H1 (cell line): ENCODE results near the gene ZNF134. TPM values are rescaled to one million over a fixed set of nuclear protein-coding genes. Genes with fewer than 3 reads are reported as not detected.

Source experiments
- CTCF ChIA-PET: fragments of 300-600 bp; sonication (Branson Sonifier 250); formaldehyde crosslinking; loops from one replicate; lab custom pipeline; 2021; ENCODE audit not compliant: partially characterized antibody; lab: Charles Lee
- POLR2A ChIA-PET: fragments of 300-600 bp; sonication (Branson Sonifier 250); formaldehyde crosslinking; loops from one replicate; lab custom pipeline; 2021; ENCODE audit warnings: inconsistent platforms; ENCODE audit not compliant: partially characterized antibody; lab: Charles Lee
- DNase-seq, 2 experiments: peaks; one replicate each; pipeline versions ENCODE4 v3.0.0 to v3.0.0-alpha.2; 2010 to 2022; ENCODE audit warnings: low spot score in 2 of 2, low read depth in 1 of 2, mixed read lengths in 1 of 2
- FAIRE-seq: peaks from 2 replicates; lab custom pipeline; 2011; peaks lifted over from hg19 to GRCh38; lab: Jason Lieb, UNC
- H2AFZ ChIP-seq: 2 replicates; pipeline ENCODE4 v1.8.1; 2012; ENCODE audit warnings: low read length, inconsistent platforms
- H2AK5ac ChIP-seq: 2 replicates; pipeline ENCODE4 v1.6.1; 2013; ENCODE audit warnings: low read depth, low read length
- H2BK120ac ChIP-seq: replicated peaks from 2 replicates; pipeline ENCODE3; 2013; ENCODE audit warnings: low read depth, low read length, inconsistent platforms
- H2BK12ac ChIP-seq: 2 replicates; pipeline ENCODE4 v1.6.1; 2013; ENCODE audit warnings: low read depth, low read length
- H2BK15ac ChIP-seq: 2 replicates; pipeline ENCODE4 v1.6.1; 2013; ENCODE audit warnings: low read length
- H2BK20ac ChIP-seq: 2 replicates; pipeline ENCODE4 v1.6.1; 2013; ENCODE audit warnings: low read length
- H2BK5ac ChIP-seq: 2 replicates; pipeline ENCODE4 v1.6.1; 2013; ENCODE audit warnings: low read depth, low read length
- H3K14ac ChIP-seq: 2 replicates; pipeline ENCODE4 v1.6.1; 2013; ENCODE audit warnings: inconsistent platforms; ENCODE audit not compliant: insufficient read length
- H3K18ac ChIP-seq: 2 replicates; pipeline ENCODE4 v1.6.1; 2013; ENCODE audit warnings: low read length; ENCODE audit errors: extremely low read depth
- H3K23ac ChIP-seq: 2 replicates; pipeline ENCODE4 v1.6.1; 2013; ENCODE audit warnings: inconsistent platforms; ENCODE audit not compliant: insufficient read length
- H3K23me2 ChIP-seq: 2 replicates; pipeline ENCODE4 v1.6.1; 2013; ENCODE audit warnings: low read depth, low read length
- H3K27ac ChIP-seq: 2 replicates; pipeline ENCODE4 v1.6.1; 2011; ENCODE audit warnings: low read depth, low read length, inconsistent platforms
- H3K27me3 ChIP-seq, 4 experiments: replicated peaks in 1 of 4; 1 replicate in 1 of 4; 2 replicates in 3 of 4; pipeline versions ENCODE4 v1.6.1 to v1.8.1; 2011 to 2013; ENCODE audit warnings: low read length in 3 of 4, mild to moderate bottlenecking in 3 of 4, inconsistent platforms in 2 of 4, mixed read lengths in 2 of 4, moderate library complexity in 1 of 4; ENCODE audit not compliant: control insufficient read depth in 3 of 4, insufficient read depth in 3 of 4; ENCODE audit errors: extremely low read depth in 1 of 4
- H3K36me3 ChIP-seq, 4 experiments: 2 replicates each; pipeline versions ENCODE4 v1.6.1 to v1.8.1; 2011 to 2013; ENCODE audit warnings: mild to moderate bottlenecking in 4 of 4, low read length in 3 of 4, moderate library complexity in 2 of 4, control low read depth in 1 of 4, inconsistent platforms in 1 of 4; ENCODE audit not compliant: insufficient read depth in 4 of 4, control insufficient read depth in 2 of 4
- H3K4ac ChIP-seq: replicated peaks from 2 replicates; pipeline ENCODE3; 2013; ENCODE audit warnings: low read length, low read depth, mixed read lengths, inconsistent platforms; ENCODE audit not compliant: insufficient read length
- H3K4me1 ChIP-seq, 4 experiments: replicated peaks in 1 of 4; 1 replicate in 1 of 4; 2 replicates in 3 of 4; pipeline versions ENCODE4 v1.6.1 to v1.8.1; 2011 to 2013; ENCODE audit warnings: low read length in 3 of 4, inconsistent platforms in 2 of 4, mixed read lengths in 1 of 4; ENCODE audit not compliant: insufficient read depth in 4 of 4, control insufficient read depth in 3 of 4
- H3K4me2 ChIP-seq, 2 experiments: 2 replicates each; pipeline versions ENCODE4 v1.6.1 to v1.8.1; 2011 to 2013; ENCODE audit warnings: low read depth in 2 of 2, low read length in 2 of 2, control low read depth in 1 of 2, inconsistent platforms in 1 of 2, mild to moderate bottlenecking in 1 of 2; ENCODE audit not compliant: insufficient read depth in 1 of 2
- H3K4me3 ChIP-seq, 4 experiments: fragments of 200-600, 300-600 bp in 1 of 4; sonication (generic), shearing (Covaris generic), sonication (Bioruptor Twin) in 1 of 4; 2 replicates each; pipeline versions ENCODE4 v1.5.1 to v1.8.1; 2011 to 2016; ENCODE audit warnings: low read length in 4 of 4, low read depth in 3 of 4, control low read depth in 2 of 4, inconsistent platforms in 2 of 4, mild to moderate bottlenecking in 2 of 4, mixed read lengths in 1 of 4, moderate library complexity in 1 of 4; ENCODE audit not compliant: insufficient read depth in 2 of 4; ENCODE audit errors: extremely low read depth in 1 of 4
- H3K56ac ChIP-seq: replicated peaks from 2 replicates; pipeline ENCODE3; 2013; ENCODE audit warnings: low read depth, mild to moderate bottlenecking, mixed read lengths, low read length, inconsistent platforms; ENCODE audit not compliant: insufficient read length
- H3K79me1 ChIP-seq: 2 replicates; pipeline ENCODE4 v1.6.1; 2013; ENCODE audit warnings: low read depth, low read length, control low read depth
- H3K79me2 ChIP-seq, 2 experiments: 2 replicates each; pipeline versions ENCODE4 v1.6.1 to v1.8.1; 2012 to 2013; ENCODE audit warnings: low read length in 2 of 2, mild to moderate bottlenecking in 2 of 2, inconsistent platforms in 1 of 2; ENCODE audit not compliant: insufficient read depth in 2 of 2, control insufficient read depth in 1 of 2
- H3K9ac ChIP-seq, 4 experiments: replicated peaks in 1 of 4; 1 replicate in 1 of 4; 2 replicates in 3 of 4; pipeline versions ENCODE4 v1.6.1 to v1.8.1; 2011 to 2013; ENCODE audit warnings: low read depth in 3 of 4, low read length in 3 of 4, control low read depth in 2 of 4, mild to moderate bottlenecking in 2 of 4, moderate library complexity in 2 of 4, inconsistent platforms in 1 of 4; ENCODE audit errors: extremely low read depth in 1 of 4
- H3K9me3 ChIP-seq, 2 experiments: 2 replicates each; pipeline versions ENCODE4 v1.6.1 to v1.8.1; 2012 to 2013; ENCODE audit warnings: mild to moderate bottlenecking in 2 of 2, moderate library complexity in 2 of 2, control low read depth in 1 of 2, inconsistent platforms in 1 of 2, low read depth in 1 of 2, low read length in 1 of 2, mixed read lengths in 1 of 2; ENCODE audit not compliant: insufficient read depth in 2 of 2
- H4K20me1 ChIP-seq, 2 experiments: replicated peaks in 1 of 2; 2 replicates each; pipeline versions ENCODE3 to v1.8.1; 2011 to 2013; ENCODE audit warnings: inconsistent platforms in 2 of 2, low read length in 2 of 2, mild to moderate bottlenecking in 1 of 2; ENCODE audit not compliant: insufficient read depth in 2 of 2, control insufficient read depth in 1 of 2
- H4K5ac ChIP-seq: 2 replicates; pipeline ENCODE4 v1.6.1; 2013; ENCODE audit warnings: low read length, low read depth, mixed read lengths, inconsistent platforms; ENCODE audit not compliant: insufficient read length
- H4K8ac ChIP-seq: 2 replicates; pipeline ENCODE4 v1.8.0; 2013; ENCODE audit warnings: mild to moderate bottlenecking, moderate library complexity, low read length, inconsistent platforms; ENCODE audit not compliant: insufficient read depth; ENCODE audit errors: extremely low read depth
- H4K91ac ChIP-seq: replicated peaks from 2 replicates; pipeline ENCODE3; 2013; ENCODE audit warnings: low read length, mixed read lengths, inconsistent platforms; ENCODE audit not compliant: insufficient read length
- ASH2L ChIP-seq: fragments of 200-600, 300-600 bp; sonication (generic); IDR thresholded peaks from one replicate; pipeline ENCODE4 v1.7.1; 2017; ENCODE audit warnings: low read length
- BCL11A ChIP-seq, 2 experiments: IDR thresholded peaks; one replicate each; pipeline ENCODE4 v1.6.1; 2011; ENCODE audit warnings: low read depth in 2 of 2, low read length in 2 of 2, mild to moderate bottlenecking in 2 of 2
- CBX5 ChIP-seq: fragments of 300-800, 300-1000 bp; sonication (generic); IDR thresholded peaks from 2 replicates; pipeline ENCODE4 v1.7.1; 2016; ENCODE audit warnings: antibody characterized with exemption, low read length, low read depth
- CHD2 ChIP-seq: IDR thresholded peaks from 2 replicates; pipeline ENCODE4 v1.6.1; 2012; ENCODE audit warnings: low read length, improper control_type of control experiment
- GABPA ChIP-seq: IDR thresholded peaks from 2 replicates; pipeline ENCODE4 v1.6.1; 2011; ENCODE audit warnings: mild to moderate bottlenecking, low read length, moderate library complexity, borderline replicate concordance; ENCODE audit not compliant: insufficient read depth
- MAX ChIP-seq: IDR thresholded peaks from 2 replicates; pipeline ENCODE4 v1.6.1; 2012; ENCODE audit warnings: inconsistent platforms
- SIRT6 ChIP-seq: IDR thresholded peaks from one replicate; pipeline ENCODE4 v1.7.1; 2012; ENCODE audit warnings: low read length, inconsistent platforms
- SP1 ChIP-seq: IDR thresholded peaks from 2 replicates; pipeline ENCODE4 v1.6.1; 2011; ENCODE audit warnings: low read depth, low read length
- SUZ12 ChIP-seq: fragments of 200-600 bp; sonication (generic); IDR thresholded peaks from 2 replicates; pipeline ENCODE4 v1.6.1; 2012; ENCODE audit warnings: mild to moderate bottlenecking, inconsistent platforms, low read length, moderate library complexity, mixed read lengths
- TAF1 ChIP-seq: IDR thresholded peaks from 2 replicates; pipeline ENCODE4 v1.6.1; 2011; ENCODE audit warnings: mild to moderate bottlenecking, low read depth, low read length
- TBP ChIP-seq: IDR thresholded peaks from 2 replicates; pipeline ENCODE4 v1.6.1; 2011; ENCODE audit warnings: low read depth, low read length, improper control_type of control experiment
- TCF12 ChIP-seq: IDR thresholded peaks from 2 replicates; pipeline ENCODE4 v1.6.1; 2011; ENCODE audit warnings: low read depth, mild to moderate bottlenecking, low read length
- YY1 ChIP-seq: IDR thresholded peaks from 2 replicates; pipeline ENCODE4 v1.6.1; 2011; ENCODE audit warnings: low read depth, mild to moderate bottlenecking, low read length
- WGBS, 2 experiments: shearing (Covaris generic) in 1 of 2; methylation state at CpG; one replicate each; pipeline versions ENCODE4 v1.1.6 to v1.1.7; 2013 to 2015; ENCODE audit warnings: low lambda C conversion rate in 2 of 2, mixed read lengths in 2 of 2, inconsistent platforms in 1 of 2, low coverage in 1 of 2, missing lambda C conversion rate in 1 of 2; ENCODE audit not compliant: insufficient replicate concordance in 2 of 2, insufficient coverage in 1 of 2, insufficient read length in 1 of 2; ENCODE audit errors: extremely low coverage in 1 of 2, missing lambda C conversion rate in 1 of 2; 5-methylcytosine and 5-hydroxymethylcytosine counted together
- polyA plus RNA-seq, 7 experiments: library from polyadenylated mRNA; depleted of rRNA in 3 of 7; stranded (reverse) in 5 of 7; unstranded in 2 of 7; fragments of >200 nt in 5 of 7; fragments of 200-250 nt in 2 of 7; gene quantifications; 1 replicate in 5 of 7; 2 replicates in 1 of 7; 4 replicates in 1 of 7; pipeline versions ENCODE4 v1.2.1 to v1.2.3, GENCODE V29; 2011 to 2013; ENCODE audit warnings: missing spikeins in 2 of 7, mixed read lengths in 2 of 7
- total RNA-seq: library from RNA; stranded (reverse); fragmentation: NEBNext Ultra II Directional; extraction: Animal tissue kit (Norgen Biotek cat#: 25700); gene quantifications from 2 replicates; pipeline ENCODE4 v1.2.1, GENCODE V29; 2021

ZNF134 gene
- total and polyA plus RNA-seq, 2 of the 8 experiments (the other 6 are each of a cell fraction or from before 2014, with no cell fraction given): 16.6 to 54.6 TPM

GRCh38 chr19:57637379-57637778 is 23.3 kb downstream of the ZNF134 start:
- H3K23ac ChIP-seq: no peak overlapping the region
- H4K20me1 ChIP-seq: no peaks in the 10 kb centered on the region
- no peak overlapping the region for H2BK120ac ChIP-seq
- no peak for DNase-seq
- H3K14ac ChIP-seq: no peak overlapping the region
- peaks cover 10 to 44% (median 31%) of the 10 kb centered on the region in 4 experiments; a peak in 7 of 8 replicates for H3K36me3 ChIP-seq
- no peak overlapping the region for H2BK15ac ChIP-seq
- H3K4me3 ChIP-seq: no peak overlapping the region
- H3K27me3 ChIP-seq: peaks cover 0 to 2% (median 0%) of the 10 kb centered on the region in 4 experiments; a peak in 1 of 7 replicates
- no peak overlapping the region for H3K4me2 ChIP-seq
- no peak overlapping the region for H3K9ac ChIP-seq
- POLR2A ChIA-PET: interaction anchor here (0.7 to 2.9 kb wide), 3 partner anchors 19 to 287 kb away, joined by 3 to 9 read pairs (median 3); partner anchors contain the start of gene ZNF551
- no peak overlapping the region for H2BK5ac ChIP-seq
- FAIRE-seq: no peak
- H3K79me1 ChIP-seq: peaks cover 2% of the 10 kb centered on the region; the same call in 1 of the 2 replicates
- no peak overlapping the region for H4K5ac ChIP-seq
- CTCF ChIA-PET: interaction anchor here (0.9 kb wide), 1 partner anchor 14 kb away, joined by 3 read pairs; no protein-coding TSS in a partner anchor
- no peak overlapping the region for H3K18ac ChIP-seq
- no peak overlapping the region for H2BK12ac ChIP-seq
- no peak overlapping the region for H2BK20ac ChIP-seq
- no peak overlapping the region for H3K4ac ChIP-seq
- peaks cover 0 to 3% (median 1%) of the 10 kb centered on the region in 4 experiments; a peak in 3 of 7 replicates for H3K4me1 ChIP-seq
- no peak overlapping the region for H4K91ac ChIP-seq
- H2AFZ ChIP-seq: no peak overlapping the region
- no peak overlapping the region for H3K27ac ChIP-seq
- H4K8ac ChIP-seq: no peak overlapping the region
- no peaks in the 10 kb centered on the region for H3K79me2 ChIP-seq
- peaks cover 16 to 18% of the 10 kb centered on the region in 2 experiments for H3K9me3 ChIP-seq
- 85% methylated on average over 4 of the region's 4 CpGs; no CpG with 5 or more reads in 1 of the 2 experiments for WGBS, 2 experiments
- no peak overlapping the region for H3K56ac ChIP-seq
- H3K23me2 ChIP-seq: peaks cover 4% of the 10 kb centered on the region; the same call in 1 of the 2 replicates
- H2AK5ac ChIP-seq: no peak overlapping the region
- TF ChIP-seq BCL11A (IDR thresholded peaks at IDR 0.05; ENCODE audit: low read depth in 2 of 2, low read length in 2 of 2): no peak
- no peak for TF ChIP-seq SUZ12
- no peak for TF ChIP-seq YY1
- no peak for TF ChIP-seq TAF1
- no peak for TF ChIP-seq SIRT6
- TF ChIP-seq GABPA: no peak
- no peak for TF ChIP-seq TCF12
- no peak for TF ChIP-seq SP1
- TF ChIP-seq ASH2L: no peak
- no peak for TF ChIP-seq TBP
- TF ChIP-seq MAX: no peak
- no peak for TF ChIP-seq CBX5
- no peak for TF ChIP-seq CHD2
